Hematopoietic multipotent progenitor cell treated with erythropoietin and hydrocortisone succinate and interleukin-3 and kit ligand, for 15 days (in vitro differentiated cells): ENCODE measurements around the gene STPG4.
"Not testable (repeated sequence)": the region's sequence is repeated elsewhere in the genome, so short reads cannot be mapped to it uniquely, and the experiment has no call there.

ENCODE experiments used
- DNase-seq: peaks from one replicate; pipeline ENCODE4 v3.0.0-alpha.2; 2015; ENCODE audit warnings: low spot score

The STPG4 gene

GRCh38 chr2:47155091-47155876 lies at the start of gene STPG4:
Gene STPG4, minus strand, starts transcription at chr2:47155308. Its CDS starts 57 bp downstream, at chr2:47155251.
- DNase-seq: no peak

GRCh38 chr2:47204691-47205090 lies 49.6 kb upstream of the STPG4 start:
- DNase-seq: no peak

DNA sequence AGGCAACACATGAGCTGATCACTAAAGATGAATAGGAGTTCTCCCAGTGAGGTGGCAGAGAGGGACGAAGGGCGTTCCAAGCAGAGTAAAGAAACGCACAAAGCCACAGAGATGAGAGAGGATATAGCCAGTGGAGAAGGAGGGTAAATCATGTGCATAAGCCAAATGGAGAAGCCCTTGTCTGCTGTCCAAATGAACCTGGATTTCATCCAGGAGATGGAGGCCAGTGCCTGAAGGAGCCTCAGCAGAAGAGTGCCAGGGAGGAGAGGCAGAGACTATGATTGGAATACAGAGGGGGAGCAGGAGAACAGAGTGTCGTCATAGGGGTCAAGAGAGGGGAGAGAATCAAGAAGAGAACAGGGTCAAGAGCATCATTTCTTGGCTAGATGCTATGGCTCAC lies 48.9 kb upstream of the STPG4 start:
- no peak for DNase-seq

DNA sequence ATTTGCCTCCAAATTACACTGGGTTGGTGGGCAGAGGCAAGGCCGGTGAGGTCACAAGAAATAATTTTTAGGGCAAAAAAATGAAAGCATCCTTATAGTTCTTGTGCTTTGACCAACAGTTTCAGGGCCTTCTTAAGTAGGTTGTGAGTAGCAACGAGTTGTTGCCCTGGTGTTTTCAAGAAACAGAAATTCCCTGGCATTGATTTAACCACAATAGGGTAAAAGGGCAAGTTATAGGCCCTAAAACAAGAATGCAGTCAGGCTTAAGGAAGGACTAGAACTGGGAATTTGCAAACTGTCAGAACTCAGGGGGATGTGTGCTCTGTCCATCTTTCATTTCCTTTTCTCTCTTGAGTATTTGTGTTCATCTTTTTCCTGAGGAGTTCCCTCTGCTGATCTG lies 46.1 kb upstream of the STPG4 start:
- DNase-seq: no peak

- no peak for DNase-seq
Observed at GRCh38 chr2:47198985-47199451, 43.9 kb upstream of the STPG4 start.

- DNase-seq: no peak
Observed at GRCh38 chr2:47196499-47196898, 41.4 kb upstream of the STPG4 start.

DNA sequence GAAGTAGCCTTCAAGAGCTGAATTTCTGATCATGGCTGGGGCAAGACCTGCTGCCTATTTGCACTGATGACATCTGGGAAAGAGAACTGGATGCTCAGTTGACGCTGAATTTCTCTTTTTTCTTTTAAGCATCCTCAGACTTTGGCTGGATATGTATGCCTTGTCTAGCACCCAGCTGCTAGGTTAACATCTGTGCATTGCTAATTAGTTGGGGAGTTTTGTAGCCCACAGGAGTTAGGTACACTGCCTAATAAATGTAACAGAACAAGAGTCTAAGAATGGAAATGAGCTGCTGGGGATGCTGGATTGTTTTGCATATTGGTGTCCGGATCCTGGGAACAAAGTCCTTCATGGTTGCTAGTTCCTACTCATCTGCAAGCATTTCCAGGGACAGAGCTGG lies 40.9 kb upstream of the STPG4 start:
- no peak for DNase-seq

- peak; percentile 7 for DNase-seq
Observed at GRCh38 chr2:47195148-47195547, 40.0 kb upstream of the STPG4 start.

GRCh38 chr2:47194410-47194809 lies 39.3 kb upstream of the STPG4 start:
- DNase-seq: no peak

DNA sequence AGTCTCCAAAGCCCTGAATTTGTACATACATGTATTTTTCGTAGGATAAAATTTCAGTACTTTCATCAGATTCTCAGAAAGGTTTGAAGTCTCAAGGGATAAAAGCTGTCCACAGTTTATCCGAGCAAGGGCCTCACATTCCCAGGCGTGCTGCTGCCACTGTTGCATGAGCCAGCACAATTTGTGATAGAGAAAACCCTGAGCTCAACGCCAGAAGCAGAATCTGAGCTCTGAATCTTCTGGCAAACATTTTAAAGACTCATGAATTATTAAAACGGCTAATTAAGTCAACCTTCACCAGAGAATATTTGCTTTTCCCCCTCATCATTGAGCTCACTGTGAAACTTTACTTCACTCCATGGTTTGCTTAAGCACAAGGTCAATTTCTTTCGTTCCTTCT lies 38.5 kb upstream of the STPG4 start:
- no peak for DNase-seq

GRCh38 chr2:47190188-47190881 lies 35.2 kb upstream of the STPG4 start:
- no peak for DNase-seq

DNA sequence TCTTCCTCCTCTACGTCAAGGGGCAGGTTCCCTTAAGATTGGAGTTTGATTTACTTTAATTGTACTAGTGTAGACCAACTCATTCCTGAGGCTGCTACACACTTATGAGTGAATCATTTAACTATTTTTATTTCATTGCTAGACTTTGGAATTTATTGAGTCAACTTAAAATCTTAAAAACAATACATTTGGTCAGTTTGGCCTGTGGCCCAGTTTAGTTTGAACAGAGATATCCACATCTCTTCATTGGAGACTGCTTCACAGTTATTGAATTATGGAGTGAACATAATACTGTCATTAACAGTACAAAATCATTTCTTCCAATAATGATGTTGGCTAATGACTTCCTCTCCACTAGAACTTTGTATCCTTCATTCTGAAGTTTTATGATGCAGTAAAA lies 34.5 kb upstream of the STPG4 start:
- no peak for DNase-seq

GRCh38 chr2:47187069-47187468 lies 32.0 kb upstream of the STPG4 start:
- no peak for DNase-seq

DNA sequence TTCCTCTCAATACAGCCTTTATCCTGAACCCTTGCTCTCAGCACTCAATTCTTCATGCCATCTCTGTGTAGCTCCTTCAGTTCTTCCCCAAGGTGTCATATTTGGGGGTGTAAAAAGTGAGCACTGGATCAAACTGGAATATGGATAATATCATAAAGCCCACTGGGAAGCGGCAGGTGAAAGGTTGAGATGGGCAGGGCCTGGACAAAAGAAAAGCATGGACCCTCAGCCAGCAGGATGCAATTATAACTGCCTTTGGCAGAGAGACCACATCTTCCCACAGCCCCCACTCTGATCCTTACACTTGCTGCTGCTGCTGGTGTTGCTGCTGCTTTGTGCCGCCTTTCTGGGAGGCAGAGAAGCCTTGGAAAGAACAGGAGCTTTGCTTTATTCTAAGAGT lies 31.2 kb upstream of the STPG4 start:
- DNase-seq: no peak

DNA sequence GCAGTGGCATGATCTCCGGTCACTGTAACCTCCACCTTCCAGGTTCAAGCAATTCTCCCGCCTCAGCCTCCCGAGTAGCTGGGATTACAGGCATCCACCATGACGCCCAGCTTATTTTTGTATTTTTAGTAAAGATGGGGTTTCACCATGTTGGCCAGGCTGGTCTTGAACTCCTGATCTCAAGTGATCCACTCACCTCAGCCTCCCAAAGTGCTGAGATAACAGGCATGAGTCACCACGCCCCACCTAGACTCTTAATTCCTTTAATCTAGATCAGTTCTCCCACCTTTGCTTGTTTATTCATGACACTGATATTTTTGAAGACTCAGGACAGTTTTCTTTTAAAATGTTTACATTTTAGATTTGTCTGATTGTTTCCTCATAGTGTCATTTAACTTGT lies 30.0 kb upstream of the STPG4 start:
- not testable (repeated sequence) for DNase-seq

DNA sequence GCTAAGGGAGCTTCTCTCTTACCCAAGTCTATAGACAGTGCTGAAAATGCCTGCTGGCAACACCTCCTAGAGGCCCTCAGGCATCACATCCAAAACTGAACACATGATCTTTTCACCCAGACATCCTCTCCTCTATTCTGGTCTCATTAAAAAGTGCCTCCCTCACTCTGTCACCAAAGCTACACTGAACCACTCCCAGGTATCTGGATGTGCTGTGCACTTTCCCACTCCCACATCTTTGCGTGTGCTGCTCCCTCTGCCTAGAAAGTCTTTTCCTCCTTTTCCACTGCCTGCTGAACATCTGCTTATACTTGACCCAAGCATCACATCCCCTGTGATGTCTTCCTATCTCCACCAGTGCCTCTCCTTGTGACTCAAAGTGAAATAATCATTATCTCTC lies 26.1 kb upstream of the STPG4 start:
- no peak for DNase-seq

- DNase-seq: no peak
Observed at GRCh38 chr2:47180531-47180930, 25.4 kb upstream of the STPG4 start.

GRCh38 chr2:47179388-47179787 lies 24.3 kb upstream of the STPG4 start:
- no peak for DNase-seq

GRCh38 chr2:47178341-47178740 lies 23.2 kb upstream of the STPG4 start:
- DNase-seq: no peak

- no peak for DNase-seq
Observed at GRCh38 chr2:47177043-47177565, 22.0 kb upstream of the STPG4 start.

- DNase-seq: peak; percentile 80
Observed at GRCh38 chr2:47174733-47175361, 19.7 kb upstream of the STPG4 start.

DNA sequence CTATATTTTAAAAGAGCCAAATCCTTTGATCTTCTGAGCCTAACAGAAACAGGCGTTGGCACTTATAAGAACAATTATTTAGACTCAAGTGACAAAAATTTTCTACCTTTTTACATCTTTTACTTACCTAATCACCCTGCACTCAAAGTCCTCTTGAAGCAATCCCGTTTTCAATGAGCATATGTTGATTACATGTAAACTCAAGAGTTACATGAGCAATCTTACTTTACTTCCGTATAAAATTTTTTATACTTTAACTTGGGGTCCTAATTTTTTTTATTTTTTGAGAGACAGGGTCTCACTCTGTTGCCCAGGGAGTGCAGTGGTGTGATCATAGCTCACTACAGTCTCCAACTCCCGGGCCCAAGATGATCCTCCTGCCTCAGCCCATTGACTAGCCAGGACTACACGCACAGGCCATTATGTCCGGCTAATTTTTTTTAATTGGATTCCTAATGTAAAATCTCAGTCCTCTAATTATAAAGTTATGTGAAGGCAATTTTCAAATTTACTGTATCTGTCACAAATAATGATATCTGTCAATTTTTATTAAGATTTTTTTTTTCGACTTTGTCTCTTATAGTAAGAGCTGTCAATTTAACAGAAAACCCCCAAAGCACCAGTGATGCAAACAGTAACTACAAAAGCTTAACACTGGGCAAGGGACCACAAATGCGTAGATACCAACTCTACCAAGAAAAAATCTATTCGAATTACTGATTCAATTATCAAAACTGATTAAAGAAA lies 19.1 kb upstream of the STPG4 start:
- peak; percentile 12 for DNase-seq
